Dendritic cell treated with granulocyte-macrophage colony-stimulating factor and Interleukin-4, amounts not matched to agents 40 ng/mL and 50 ng/mL, for 4 days (primary cell): ENCODE results near the gene GABRE.

ENCODE experiments used
- H3K27ac Mint-ChIP-seq: one replicate; pipeline ENCODE4 v1.8.0; 2022; ENCODE audit warnings: mild to moderate bottlenecking, mixed read lengths
- H3K27me3 Mint-ChIP-seq: one replicate; pipeline ENCODE4 v1.8.0; 2022; ENCODE audit warnings: mild to moderate bottlenecking, mixed read lengths
- H3K36me3 Mint-ChIP-seq: one replicate; pipeline ENCODE4 v1.8.0; 2022; ENCODE audit warnings: low read depth, mixed read lengths
- H3K4me1 Mint-ChIP-seq: one replicate; pipeline ENCODE4 v1.8.0; 2022; ENCODE audit warnings: low read depth, mixed read lengths
- H3K4me3 Mint-ChIP-seq: one replicate; pipeline ENCODE4 v1.8.0; 2022; ENCODE audit warnings: mild to moderate bottlenecking, moderate library complexity, mixed read lengths
- H3K9me3 Mint-ChIP-seq: one replicate; pipeline ENCODE4 v1.8.0; 2022; ENCODE audit warnings: mixed read lengths
- intact Hi-C: fragments of 100-400 bp; cut with micrococcal nuclease; formaldehyde crosslinking; loops from one replicate; pipeline ENCODE4 v1.15.0; 2022

Gene GABRE

DNA sequence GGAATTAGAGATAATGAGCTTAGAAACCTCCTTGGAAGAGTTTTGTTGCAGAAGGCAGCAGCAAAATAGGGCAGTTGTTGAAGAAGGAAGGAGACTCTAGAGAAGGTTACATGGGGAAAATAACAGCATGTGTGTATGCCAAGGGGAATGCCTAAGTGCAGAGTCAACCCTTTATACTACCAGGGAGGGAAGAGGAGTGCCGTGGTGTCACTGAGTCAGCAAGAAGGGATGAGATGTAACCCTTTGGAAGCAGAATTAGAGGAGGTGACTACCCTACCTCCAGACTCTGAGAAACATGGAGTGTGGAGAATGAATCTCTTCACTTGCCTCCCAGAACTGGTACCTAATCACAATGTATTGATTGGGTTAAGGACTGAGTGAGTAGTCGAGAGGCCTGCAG lies 6.7 kb upstream of the GABRE start:
- Mint-ChIP-seq H3K27me3 (peaks cover 2% of the 10 kb centered on the region), H3K4me1 (no peaks in the 10 kb centered on the region), H3K36me3 (no peaks in the 10 kb centered on the region), H3K9me3 (no peaks in the 10 kb centered on the region), H3K27ac (no peak overlapping the region), H3K4me3 (no peak overlapping the region)
- intact Hi-C loops: no loop called here

DNA sequence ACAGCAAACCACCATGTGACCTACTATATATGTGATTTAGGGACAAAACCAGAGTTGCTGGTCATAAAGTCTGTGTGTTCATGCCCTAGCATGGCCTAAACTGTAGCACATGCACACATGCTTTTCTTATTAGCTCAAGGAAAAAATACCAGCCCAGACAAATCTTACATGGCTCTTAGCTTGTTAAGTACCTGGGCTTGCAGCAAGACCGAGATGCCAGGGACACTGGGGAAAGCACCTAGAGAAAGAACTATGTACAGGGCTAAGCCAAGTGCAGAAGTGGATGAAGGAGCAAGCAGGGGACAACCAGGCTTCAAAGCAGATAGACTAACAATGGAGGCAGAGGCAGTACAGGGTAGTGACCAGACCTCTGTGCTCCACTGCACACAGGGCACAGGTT lies 3.4 kb upstream of the GABRE start:
- intact Hi-C loops: no loop called here
- no peak overlapping the region for H3K27ac Mint-ChIP-seq
- H3K36me3 Mint-ChIP-seq: no peaks in the 10 kb centered on the region

DNA sequence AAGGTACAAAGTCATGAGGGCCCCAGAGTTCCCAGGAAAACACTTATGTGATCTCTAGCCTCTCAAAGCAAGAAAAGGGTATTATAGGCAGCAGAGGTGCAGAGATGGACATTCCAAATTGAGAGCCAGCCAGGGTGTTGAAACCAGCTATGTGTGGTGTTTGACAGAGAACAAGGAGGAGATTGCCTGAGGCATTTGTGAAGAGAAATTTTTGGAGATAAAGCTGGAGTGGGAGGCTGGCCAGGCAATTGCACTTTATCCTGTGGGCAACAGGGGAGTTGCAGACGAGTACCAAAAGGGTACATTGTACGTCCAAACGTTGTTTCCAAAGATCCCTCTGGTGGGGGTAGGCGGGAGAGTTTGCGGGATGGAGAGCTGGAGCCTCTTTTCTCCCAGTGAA lies 2.5 kb upstream of the GABRE start:
- Mint-ChIP-seq H3K4me3 (no peak overlapping the region), H3K36me3 (no peaks in the 10 kb centered on the region), H3K27ac (no peak overlapping the region), H3K9me3 (no peaks in the 10 kb centered on the region), H3K27me3 (peaks cover 29% of the 10 kb centered on the region), H3K4me1 (no peaks in the 10 kb centered on the region)
- intact Hi-C loops: no loop called here

More for the DNA sequence above, 3.4 kb upstream of the GABRE start:
- H3K27me3 Mint-ChIP-seq: peaks cover 28% of the 10 kb centered on the region
- H3K9me3 Mint-ChIP-seq: no peaks in the 10 kb centered on the region
- H3K4me1 Mint-ChIP-seq: no peaks in the 10 kb centered on the region
- no peak overlapping the region for H3K4me3 Mint-ChIP-seq

GRCh38 chrX:151975736-151976275 lies 1.3 kb upstream of the GABRE start:
- intact Hi-C loops: no loop called here
- Mint-ChIP-seq H3K36me3 (no peaks in the 10 kb centered on the region), H3K4me1 (no peaks in the 10 kb centered on the region)

GRCh38 chrX:151975228-151975593 lies 735 bp upstream of the GABRE start:
- Mint-ChIP-seq H3K27ac (no peak overlapping the region), H3K36me3 (no peaks in the 10 kb centered on the region), H3K9me3 (no peaks in the 10 kb centered on the region), H3K4me1 (no peaks in the 10 kb centered on the region), H3K4me3 (no peak overlapping the region), H3K27me3 (peaks cover 29% of the 10 kb centered on the region)
- intact Hi-C loops: no loop called here

More at GRCh38 chrX:151975736-151976275, 1.3 kb upstream of the GABRE start:
- Mint-ChIP-seq H3K27me3 (peaks cover 29% of the 10 kb centered on the region), H3K27ac (no peak overlapping the region), H3K9me3 (no peaks in the 10 kb centered on the region), H3K4me3 (no peak overlapping the region)

DNA sequence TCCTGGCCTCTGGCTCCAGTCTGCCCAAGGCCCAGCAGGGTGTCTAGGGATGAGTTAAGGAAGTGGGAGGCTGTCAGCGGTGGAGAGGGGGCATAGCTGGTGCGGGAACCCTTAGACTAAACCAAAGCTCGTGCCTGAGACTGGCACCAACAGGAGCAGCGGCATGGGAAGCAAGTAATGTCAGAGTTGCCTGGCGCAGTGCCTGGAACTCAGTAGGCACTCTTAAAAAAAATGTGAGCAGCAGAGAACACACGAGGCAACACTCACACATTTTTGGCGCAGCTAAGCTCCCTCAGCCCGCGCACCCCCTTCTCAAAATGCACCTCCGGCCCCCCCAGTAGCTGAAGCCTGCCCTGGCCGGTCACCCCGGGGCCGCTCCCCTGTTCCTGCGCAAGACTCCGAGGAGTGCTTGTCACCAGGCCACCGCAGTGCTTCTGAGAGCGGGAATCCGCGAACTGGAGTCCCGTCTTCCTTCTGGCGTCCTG lies 583 bp downstream of the GABRE start:
- Mint-ChIP-seq H3K36me3 (no peaks in the 10 kb centered on the region), H3K27ac (no peak overlapping the region), H3K9me3 (no peaks in the 10 kb centered on the region), H3K4me3 (no peak overlapping the region), H3K27me3 (peaks cover 29% of the 10 kb centered on the region), H3K4me1 (no peaks in the 10 kb centered on the region)
- intact Hi-C loops: no loop called here

GRCh38 chrX:151973060-151973661 lies 1.3 kb downstream of the GABRE start:
- Mint-ChIP-seq H3K4me1 (no peaks in the 10 kb centered on the region), H3K36me3 (no peaks in the 10 kb centered on the region), H3K27me3 (peaks cover 29% of the 10 kb centered on the region), H3K27ac (no peak overlapping the region), H3K9me3 (no peaks in the 10 kb centered on the region), H3K4me3 (no peak overlapping the region)
- intact Hi-C loops: no loop called here

- H3K36me3 Mint-ChIP-seq: no peaks in the 10 kb centered on the region
- intact Hi-C loops: no loop called here
- no peaks in the 10 kb centered on the region for H3K4me1 Mint-ChIP-seq
- no peak overlapping the region for H3K27ac Mint-ChIP-seq
- peaks cover 23% of the 10 kb centered on the region for H3K27me3 Mint-ChIP-seq
- no peak overlapping the region for H3K4me3 Mint-ChIP-seq
- H3K9me3 Mint-ChIP-seq: no peaks in the 10 kb centered on the region
Measured at GRCh38 chrX:151970661-151971060, 3.8 kb downstream of the GABRE start.

- Mint-ChIP-seq H3K27me3 (peaks cover 17% of the 10 kb centered on the region), H3K36me3 (no peaks in the 10 kb centered on the region), H3K9me3 (no peaks in the 10 kb centered on the region), H3K4me1 (no peaks in the 10 kb centered on the region), H3K27ac (no peak overlapping the region), H3K4me3 (no peak overlapping the region)
- intact Hi-C loops: no loop called here
Measured at GRCh38 chrX:151970027-151970426, 4.4 kb downstream of the GABRE start.

DNA sequence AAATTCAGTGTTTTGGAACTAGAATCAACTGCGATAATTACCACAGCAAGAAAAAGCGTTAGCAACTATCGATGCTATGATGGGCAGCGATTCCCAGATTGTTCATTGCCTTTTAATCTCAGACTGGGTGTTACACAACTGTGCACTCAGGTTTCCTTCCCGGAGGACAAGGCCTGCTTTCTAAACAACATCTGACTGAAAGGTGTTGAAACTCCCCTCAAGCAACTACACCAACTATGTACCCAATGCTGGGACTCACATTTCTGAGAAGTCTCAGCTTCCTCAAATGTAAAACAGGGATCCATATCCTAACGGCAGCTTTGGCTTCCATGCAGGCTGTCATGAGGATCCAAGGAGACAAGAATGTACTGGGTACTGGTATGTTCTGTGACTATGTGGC lies 8.2 kb downstream of the GABRE start:
- Mint-ChIP-seq H3K27me3 (no peaks in the 10 kb centered on the region), H3K36me3 (no peaks in the 10 kb centered on the region), H3K9me3 (peaks cover under 1% of the 10 kb centered on the region), H3K27ac (no peak overlapping the region), H3K4me1 (no peaks in the 10 kb centered on the region), H3K4me3 (no peak overlapping the region)
- intact Hi-C loops: no loop called here

GRCh38 chrX:151962034-151962433 lies 12.4 kb downstream of the GABRE start:
- H3K27ac Mint-ChIP-seq: no peak overlapping the region
- H3K4me3 Mint-ChIP-seq: no peak overlapping the region
- no peaks in the 10 kb centered on the region for H3K4me1 Mint-ChIP-seq
- H3K36me3 Mint-ChIP-seq: no peaks in the 10 kb centered on the region
- no peaks in the 10 kb centered on the region for H3K27me3 Mint-ChIP-seq
- peaks cover 11% of the 10 kb centered on the region for H3K9me3 Mint-ChIP-seq
- intact Hi-C loops: no loop called here

DNA sequence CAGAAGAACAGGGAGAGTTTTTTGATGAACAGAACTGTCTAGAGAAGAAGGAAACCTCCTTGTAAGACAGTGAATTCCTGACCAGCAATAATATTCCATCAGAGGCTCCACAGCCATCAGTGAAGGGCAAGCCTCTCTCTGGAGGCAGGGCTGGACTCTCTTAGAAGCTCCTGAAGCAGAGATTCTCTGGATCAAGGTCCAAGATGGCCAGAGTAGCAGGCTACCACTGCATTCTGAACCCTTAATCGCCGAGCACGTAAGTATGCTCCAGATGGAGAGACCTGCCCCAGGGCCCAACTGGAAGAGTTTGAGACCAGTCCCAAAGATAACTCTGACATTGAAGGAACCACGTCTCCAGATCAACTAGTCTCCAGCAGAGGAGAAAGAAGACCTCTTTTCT lies 16.4 kb downstream of the GABRE start:
- Mint-ChIP-seq H3K27ac (no peak overlapping the region), H3K4me1 (no peaks in the 10 kb centered on the region), H3K4me3 (no peak overlapping the region), H3K27me3 (no peaks in the 10 kb centered on the region), H3K36me3 (no peaks in the 10 kb centered on the region), H3K9me3 (peaks cover 27% of the 10 kb centered on the region)
- intact Hi-C loops: no loop called here

GRCh38 chrX:151954730-151955129 lies 19.7 kb downstream of the GABRE start:
- Mint-ChIP-seq H3K27ac (no peak overlapping the region), H3K4me3 (no peak overlapping the region), H3K9me3 (peaks cover 16% of the 10 kb centered on the region), H3K4me1 (no peaks in the 10 kb centered on the region), H3K36me3 (no peaks in the 10 kb centered on the region), H3K27me3 (no peaks in the 10 kb centered on the region)
- intact Hi-C loops: no loop called here

GRCh38 chrX:151938172-151938571 lies 36.3 kb downstream of the GABRE start:
- intact Hi-C loops: no loop called here
- Mint-ChIP-seq H3K27ac (no peak overlapping the region), H3K4me3 (no peak overlapping the region), H3K9me3 (no peaks in the 10 kb centered on the region), H3K4me1 (no peaks in the 10 kb centered on the region), H3K27me3 (no peaks in the 10 kb centered on the region), H3K36me3 (no peaks in the 10 kb centered on the region)

DNA sequence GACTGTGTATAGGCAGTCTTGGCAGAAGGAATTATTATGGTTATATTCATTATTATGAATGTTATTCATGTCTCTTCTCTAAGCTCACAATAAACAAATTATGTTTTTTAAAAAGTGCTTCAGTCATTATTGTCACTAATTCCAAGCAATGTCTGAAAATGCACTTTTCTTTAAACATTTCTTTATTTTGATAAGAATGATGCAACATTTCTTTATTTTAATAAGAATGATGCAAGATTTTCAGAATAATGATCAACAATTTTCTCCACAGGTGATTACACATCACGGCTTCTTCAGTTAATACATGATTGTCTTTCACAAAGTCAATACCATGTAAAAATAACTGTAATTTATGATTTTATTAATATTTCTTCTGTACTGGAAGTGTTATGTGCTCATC lies 39.1 kb downstream of the GABRE start:
- Mint-ChIP-seq H3K27me3 (no peaks in the 10 kb centered on the region), H3K27ac (no peak overlapping the region), H3K36me3 (no peaks in the 10 kb centered on the region), H3K9me3 (no peaks in the 10 kb centered on the region), H3K4me3 (no peak overlapping the region), H3K4me1 (no peaks in the 10 kb centered on the region)
- intact Hi-C loops: no loop called here
